ENCODE results near the gene LIAS.

- TF ChIP-seq EGR1 (IDR thresholded peaks at IDR 0.05; ENCODE audit: low read depth in 2 of 2) (no peak), SP1 (IDR thresholded peaks at IDR 0.05) (no peak), GABPA (IDR thresholded peaks at IDR 0.05 in 1 of 2, conservative IDR thresholded peaks at IDR 0.05 in 1 of 2) (no peak), RAD21 (IDR thresholded peaks at IDR 0.05) (no peak), YY1 (IDR thresholded peaks at IDR 0.05) (no peak), TAF1 (conservative IDR thresholded peaks at IDR 0.05) (no peak)
- TF ChIP-seq, protein P1, sequence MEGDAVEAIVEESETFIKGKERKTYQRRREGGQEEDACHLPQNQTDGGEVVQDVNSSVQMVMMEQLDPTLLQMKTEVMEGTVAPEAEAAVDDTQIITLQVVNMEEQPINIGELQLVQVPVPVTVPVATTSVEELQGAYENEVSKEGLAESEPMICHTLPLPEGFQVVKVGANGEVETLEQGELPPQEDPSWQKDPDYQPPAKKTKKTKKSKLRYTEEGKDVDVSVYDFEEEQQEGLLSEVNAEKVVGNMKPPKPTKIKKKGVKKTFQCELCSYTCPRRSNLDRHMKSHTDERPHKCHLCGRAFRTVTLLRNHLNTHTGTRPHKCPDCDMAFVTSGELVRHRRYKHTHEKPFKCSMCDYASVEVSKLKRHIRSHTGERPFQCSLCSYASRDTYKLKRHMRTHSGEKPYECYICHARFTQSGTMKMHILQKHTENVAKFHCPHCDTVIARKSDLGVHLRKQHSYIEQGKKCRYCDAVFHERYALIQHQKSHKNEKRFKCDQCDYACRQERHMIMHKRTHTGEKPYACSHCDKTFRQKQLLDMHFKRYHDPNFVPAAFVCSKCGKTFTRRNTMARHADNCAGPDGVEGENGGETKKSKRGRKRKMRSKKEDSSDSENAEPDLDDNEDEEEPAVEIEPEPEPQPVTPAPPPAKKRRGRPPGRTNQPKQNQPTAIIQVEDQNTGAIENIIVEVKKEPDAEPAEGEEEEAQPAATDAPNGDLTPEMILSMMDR (IDR thresholded peaks at IDR 0.05; ENCODE audit: low read depth, low read length, missing input control): no peak
- TF ChIP-seq, protein P2, sequence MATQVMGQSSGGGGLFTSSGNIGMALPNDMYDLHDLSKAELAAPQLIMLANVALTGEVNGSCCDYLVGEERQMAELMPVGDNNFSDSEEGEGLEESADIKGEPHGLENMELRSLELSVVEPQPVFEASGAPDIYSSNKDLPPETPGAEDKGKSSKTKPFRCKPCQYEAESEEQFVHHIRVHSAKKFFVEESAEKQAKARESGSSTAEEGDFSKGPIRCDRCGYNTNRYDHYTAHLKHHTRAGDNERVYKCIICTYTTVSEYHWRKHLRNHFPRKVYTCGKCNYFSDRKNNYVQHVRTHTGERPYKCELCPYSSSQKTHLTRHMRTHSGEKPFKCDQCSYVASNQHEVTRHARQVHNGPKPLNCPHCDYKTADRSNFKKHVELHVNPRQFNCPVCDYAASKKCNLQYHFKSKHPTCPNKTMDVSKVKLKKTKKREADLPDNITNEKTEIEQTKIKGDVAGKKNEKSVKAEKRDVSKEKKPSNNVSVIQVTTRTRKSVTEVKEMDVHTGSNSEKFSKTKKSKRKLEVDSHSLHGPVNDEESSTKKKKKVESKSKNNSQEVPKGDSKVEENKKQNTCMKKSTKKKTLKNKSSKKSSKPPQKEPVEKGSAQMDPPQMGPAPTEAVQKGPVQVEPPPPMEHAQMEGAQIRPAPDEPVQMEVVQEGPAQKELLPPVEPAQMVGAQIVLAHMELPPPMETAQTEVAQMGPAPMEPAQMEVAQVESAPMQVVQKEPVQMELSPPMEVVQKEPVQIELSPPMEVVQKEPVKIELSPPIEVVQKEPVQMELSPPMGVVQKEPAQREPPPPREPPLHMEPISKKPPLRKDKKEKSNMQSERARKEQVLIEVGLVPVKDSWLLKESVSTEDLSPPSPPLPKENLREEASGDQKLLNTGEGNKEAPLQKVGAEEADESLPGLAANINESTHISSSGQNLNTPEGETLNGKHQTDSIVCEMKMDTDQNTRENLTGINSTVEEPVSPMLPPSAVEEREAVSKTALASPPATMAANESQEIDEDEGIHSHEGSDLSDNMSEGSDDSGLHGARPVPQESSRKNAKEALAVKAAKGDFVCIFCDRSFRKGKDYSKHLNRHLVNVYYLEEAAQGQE (IDR thresholded peaks at IDR 0.05): no peak
- TF ChIP-seq, protein P3, sequence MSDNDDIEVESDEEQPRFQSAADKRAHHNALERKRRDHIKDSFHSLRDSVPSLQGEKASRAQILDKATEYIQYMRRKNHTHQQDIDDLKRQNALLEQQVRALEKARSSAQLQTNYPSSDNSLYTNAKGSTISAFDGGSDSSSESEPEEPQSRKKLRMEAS (IDR thresholded peaks at IDR 0.05): no peak
Measured at GRCh38 chr4:39522068-39522467, 63.2 kb downstream of the LIAS start.
